Neural crest cell (in vitro differentiated cells): ENCODE results near the gene MUS81. TPM values are rescaled to one million over a fixed set of nuclear protein-coding genes. Genes with fewer than 3 reads are reported as not detected.

Experiments used
- DNase-seq: peaks from one replicate; pipeline ENCODE4 v3.0.0; 2021; ENCODE audit warnings: low read depth, mixed read lengths, low spot score
- H3K27ac Mint-ChIP-seq: one replicate; pipeline ENCODE4 v1.8.0; 2021; ENCODE audit warnings: mild to moderate bottlenecking, mixed read lengths; ENCODE audit not compliant: unreplicated experiment
- H3K27me3 Mint-ChIP-seq: 2 replicates; pipeline ENCODE4 v1.8.0; 2021; ENCODE audit warnings: low read depth, mild to moderate bottlenecking, mixed read lengths
- H3K36me3 Mint-ChIP-seq: 2 replicates; pipeline ENCODE4 v1.8.0; 2021; ENCODE audit warnings: low read depth, mild to moderate bottlenecking, mixed read lengths
- H3K4me1 Mint-ChIP-seq: 2 replicates; pipeline ENCODE4 v1.8.0; 2021; ENCODE audit warnings: mixed read lengths
- H3K4me3 Mint-ChIP-seq: one replicate; pipeline ENCODE4 v1.8.0; 2021; ENCODE audit warnings: mild to moderate bottlenecking, mixed read lengths
- H3K9me3 Mint-ChIP-seq: 2 replicates; pipeline ENCODE4 v1.8.0; 2021; ENCODE audit warnings: mixed read lengths
- CTCF ChIP-seq: fragments of 200-600 bp; sonication (generic); conservative IDR thresholded peaks from 2 replicates; pipeline ENCODE4 v1.5.0; 2021; ENCODE audit warnings: antibody characterized with exemption, mild to moderate bottlenecking
- total RNA-seq: library from RNA; stranded (reverse); gene quantifications from 2 replicates; pipeline ENCODE4 v1.2.1, GENCODE V29; 2021

MUS81 gene
- total RNA-seq, 1 donor from 2014 or later = 73.5 TPM

GRCh38 chr11:65857853-65858680 is 2.2 kb upstream of the MUS81 start, which contains the start of gene CFL1:
Gene CFL1, minus strand, starts transcription at chr11:65858180. Its CDS starts 81 bp downstream, at chr11:65858099.
- Mint-ChIP-seq H3K36me3 (peaks cover 36% of the 10 kb centered on the region), H3K4me3 (peak within 1 kb of the TSS; percentile 95), H3K27ac (peak within 1 kb of the TSS; percentile 99), H3K27me3 (peaks cover 26% of the 10 kb centered on the region), H3K4me1 (peaks cover 60% of the 10 kb centered on the region), H3K9me3 (no peaks in the 10 kb centered on the region)
- no peak for TF ChIP-seq CTCF
- peak; percentile 96 for DNase-seq

- H3K36me3 Mint-ChIP-seq = peaks cover 30% of the 10 kb centered on the region
- peaks cover 20% of the 10 kb centered on the region for H3K27me3 Mint-ChIP-seq
- peak overlapping the region; percentile 95 for H3K4me3 Mint-ChIP-seq
- DNase-seq = no peak
- no peaks in the 10 kb centered on the region for H3K9me3 Mint-ChIP-seq
- TF ChIP-seq CTCF = no peak
- peak overlapping the region; percentile 99 for H3K27ac Mint-ChIP-seq
- peaks cover 59% of the 10 kb centered on the region for H3K4me1 Mint-ChIP-seq
Measured at GRCh38 chr11:65858681-65859087, 1.5 kb upstream of the MUS81 start.

GRCh38 chr11:65859095-65859811 is 980 bp upstream of the MUS81 start:
- TF ChIP-seq CTCF = peak; percentile 34
- H3K9me3 Mint-ChIP-seq = no peaks in the 10 kb centered on the region
- peak overlapping the region; percentile 99 for H3K27ac Mint-ChIP-seq
- peak; percentile 96 for DNase-seq
- H3K36me3 Mint-ChIP-seq = peaks cover 24% of the 10 kb centered on the region
- peaks cover 17% of the 10 kb centered on the region for H3K27me3 Mint-ChIP-seq
- H3K4me1 Mint-ChIP-seq = peaks cover 56% of the 10 kb centered on the region
- peak overlapping the region; percentile 95 for H3K4me3 Mint-ChIP-seq

GRCh38 chr11:65859812-65860277 is 388 bp upstream of the MUS81 start:
- H3K4me3 Mint-ChIP-seq = peak overlapping the region; percentile 95
- no peak for TF ChIP-seq CTCF
- H3K9me3 Mint-ChIP-seq = no peaks in the 10 kb centered on the region
- H3K36me3 Mint-ChIP-seq = peaks cover 18% of the 10 kb centered on the region
- DNase-seq = no peak
- peaks cover 12% of the 10 kb centered on the region for H3K27me3 Mint-ChIP-seq
- peak overlapping the region; percentile 98 for H3K27ac Mint-ChIP-seq
- peaks cover 50% of the 10 kb centered on the region for H3K4me1 Mint-ChIP-seq

GRCh38 chr11:65861165-65861505 is 902 bp downstream of the MUS81 start:
- peaks cover 39% of the 10 kb centered on the region for H3K4me1 Mint-ChIP-seq
- no peak for TF ChIP-seq CTCF

More at GRCh38 chr11:65861165-65861505, 902 bp downstream of the MUS81 start:
- Mint-ChIP-seq H3K27me3 (peaks cover 8% of the 10 kb centered on the region), H3K36me3 (peaks cover 12% of the 10 kb centered on the region), H3K27ac (peak overlapping the region; percentile 27), H3K4me3 (peak overlapping the region; percentile 95), H3K9me3 (no peaks in the 10 kb centered on the region)
- DNase-seq = no peak
